ENCODE data around the gene ZEB2.
A peak's percentile ranks its signal among the peaks of the same experiment; 100 is the strongest.

ZEB2 gene

GRCh38 chr2:144526831-144527230 is 6.9 kb upstream of the ZEB2 start:
- DNase-seq = no peak

- DNase-seq = no peak
Observed at GRCh38 chr2:144524118-144525009, 4.4 kb upstream of the ZEB2 start.

GRCh38 chr2:144523596-144524117 is 3.7 kb upstream of the ZEB2 start:
- no peak for DNase-seq

- no peak for DNase-seq
Observed at GRCh38 chr2:144522897-144523595, 3.1 kb upstream of the ZEB2 start.

GRCh38 chr2:144522176-144522896 is 2.4 kb upstream of the ZEB2 start:
- no peak for DNase-seq

- no peak for DNase-seq
Observed at GRCh38 chr2:144521686-144522085, 1.8 kb upstream of the ZEB2 start.

- DNase-seq = no peak
Observed at GRCh38 chr2:144520756-144521487, 1.0 kb upstream of the ZEB2 start.

GRCh38 chr2:144519597-144519933 is 354 bp downstream of the ZEB2 start:
- DNase-seq = no peak

GRCh38 chr2:144518748-144519596 is 947 bp downstream of the ZEB2 start:
- DNase-seq = no peak

GRCh38 chr2:144517866-144518747 is 1.8 kb downstream of the ZEB2 start:
- DNase-seq = no peak

GRCh38 chr2:144516981-144517865 is 2.7 kb downstream of the ZEB2 start:
- peak; percentile 10 for DNase-seq

- DNase-seq = no peak
Observed at GRCh38 chr2:144516411-144516980, 3.4 kb downstream of the ZEB2 start.

GRCh38 chr2:144515696-144516410 is 4.1 kb downstream of the ZEB2 start:
- peak; percentile 14 for DNase-seq

- no peak for DNase-seq
Observed at GRCh38 chr2:144515099-144515695, 4.7 kb downstream of the ZEB2 start.

- DNase-seq = no peak
Observed at GRCh38 chr2:144514616-144515091, 5.3 kb downstream of the ZEB2 start.

GRCh38 chr2:144513388-144514101 is 6.4 kb downstream of the ZEB2 start:
- no peak for DNase-seq

GRCh38 chr2:144512891-144513351 is 7.0 kb downstream of the ZEB2 start:
- DNase-seq = no peak

All from DMS79 (cell line).